NCI-H1930 (cell line): ENCODE measurements around the gene ASIC4.

ENCODE experiments used
- DNase-seq, 2 experiments: peaks; one replicate each; lab custom pipeline; 2025; lab: John Stamatoyannopoulos, UW

Gene ASIC4

DNA sequence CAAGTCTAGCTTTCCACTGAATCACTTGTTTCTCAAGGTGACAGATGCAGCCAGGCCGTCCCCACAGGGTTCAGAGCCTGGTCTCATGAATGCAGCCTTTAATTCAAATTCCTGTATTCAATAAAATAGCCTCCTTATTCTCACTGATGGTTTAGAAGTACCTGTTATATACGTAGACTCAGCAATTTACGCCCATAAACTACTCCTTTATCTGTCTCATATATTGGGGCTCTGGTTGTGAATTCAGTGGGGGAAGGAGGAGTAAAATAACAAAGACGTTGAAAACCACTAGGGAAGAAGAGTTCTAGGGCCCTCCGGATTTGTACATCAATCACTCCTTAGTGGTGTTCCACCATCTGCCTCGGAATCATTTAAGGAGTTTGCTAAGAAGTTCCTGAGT is 55.4 kb downstream of the ASIC4 start:
- DNase-seq: no peak

DNA sequence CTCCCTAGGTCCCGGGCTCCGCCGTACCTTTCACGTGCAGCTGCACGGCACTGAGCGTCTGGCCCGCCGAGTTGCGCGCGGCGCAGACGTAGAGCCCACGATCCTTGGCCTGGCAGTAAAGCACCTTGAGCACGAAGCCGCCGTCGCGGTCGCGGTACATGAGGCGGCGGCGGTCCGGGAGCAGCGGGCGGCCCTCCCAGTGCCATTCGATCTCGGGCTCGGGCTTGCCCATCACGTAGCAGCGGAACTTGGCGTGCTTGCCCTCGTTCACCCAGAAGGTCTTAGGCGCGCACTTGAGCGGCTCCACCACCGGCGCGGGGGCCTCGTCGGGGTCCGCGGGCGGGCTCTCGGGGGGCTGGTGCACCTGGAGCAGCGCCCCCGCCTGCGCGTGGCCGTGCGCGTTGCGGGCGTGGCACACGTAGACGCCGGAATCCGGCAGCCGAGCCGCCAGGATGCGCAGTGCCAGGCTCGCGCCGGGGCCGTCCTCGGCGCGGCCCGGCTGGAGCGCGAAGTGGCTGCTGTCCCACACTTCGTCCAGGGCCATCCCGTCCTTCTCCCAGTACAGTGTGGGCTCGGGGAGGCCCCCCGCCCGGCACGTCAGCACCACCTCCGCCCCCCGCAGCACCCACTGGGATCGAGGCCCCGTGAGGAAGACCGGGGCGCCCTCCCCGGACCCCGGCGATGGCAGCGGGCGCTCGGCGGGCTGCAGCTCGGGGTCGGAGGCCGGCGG is 56.1 kb downstream of the ASIC4 start:
- DNase-seq: peak; percentile 28 to 50

DNA sequence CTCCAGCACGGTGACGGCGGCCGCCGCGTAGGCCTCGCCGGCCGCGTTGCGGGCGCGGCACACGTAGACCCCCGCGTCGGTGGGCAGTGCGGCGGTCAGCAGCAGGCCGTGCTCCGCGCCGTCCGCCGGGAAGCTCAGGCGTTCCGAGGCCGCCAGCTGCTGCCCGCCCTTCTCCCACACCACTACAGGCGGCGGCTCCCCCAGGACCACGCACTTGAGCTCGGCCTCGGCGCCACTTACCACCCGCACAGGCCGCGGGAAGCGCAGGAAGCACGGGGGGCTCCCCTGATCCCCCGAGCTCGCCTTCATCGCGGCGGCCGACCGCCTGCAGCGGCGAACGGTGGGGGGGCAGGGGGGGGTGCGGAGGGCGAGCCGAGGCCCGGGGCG is 56.6 kb downstream of the ASIC4 start:
- DNase-seq: no peak

DNA sequence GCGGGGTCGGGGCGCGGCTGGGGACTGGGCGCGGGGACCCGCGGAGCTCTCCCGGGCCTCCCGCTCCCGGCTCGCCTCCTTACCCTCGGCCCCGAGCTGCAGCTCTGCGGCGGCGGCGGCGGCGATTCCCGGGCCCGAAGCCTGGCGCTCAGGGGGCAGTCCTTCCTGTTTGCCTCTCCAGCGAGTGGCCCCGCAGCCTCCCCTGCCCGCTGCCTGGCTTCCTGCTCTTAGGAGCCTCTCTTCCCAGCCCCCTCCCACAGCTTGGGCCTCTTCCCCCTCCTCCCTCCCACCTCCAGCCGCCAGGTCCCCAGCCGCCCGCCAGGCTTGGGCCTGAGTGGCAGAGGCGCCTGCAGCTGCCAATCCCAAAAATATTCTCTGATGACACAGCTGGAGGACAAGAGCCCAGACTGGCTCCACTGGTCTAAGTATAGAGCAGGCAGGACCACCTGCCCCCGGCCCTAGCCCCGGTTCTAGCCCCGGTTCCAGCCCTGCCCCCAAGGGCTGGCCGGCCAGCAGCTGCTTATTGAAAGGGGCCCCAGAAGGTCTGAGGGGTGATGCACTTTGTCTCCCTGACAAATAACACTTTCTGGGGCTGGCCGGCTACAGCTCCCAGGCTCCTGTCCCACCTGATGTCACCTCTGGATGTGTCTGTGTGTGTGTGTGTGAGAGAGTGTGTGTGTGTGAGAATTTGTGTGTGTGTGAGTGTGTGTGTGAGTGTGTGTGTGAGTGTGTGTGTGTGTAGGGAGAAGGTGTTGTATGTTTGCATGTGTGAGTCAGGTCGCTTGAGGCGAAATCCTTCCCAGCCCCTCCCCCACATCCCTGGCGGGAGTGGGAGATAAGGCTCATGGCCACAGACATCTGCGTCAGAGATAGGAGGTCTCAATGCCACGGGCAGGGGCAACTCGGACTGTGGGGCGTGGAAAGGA is 57.3 kb downstream of the ASIC4 start, which contains the start of gene OBSL1:
OBSL1 (minus strand) TSS at position 229 of the 926 bp plus-strand sequence. CDS start 307 bp downstream, outside the sequence.
- DNase-seq: peak; percentile 25 to 49

DNA sequence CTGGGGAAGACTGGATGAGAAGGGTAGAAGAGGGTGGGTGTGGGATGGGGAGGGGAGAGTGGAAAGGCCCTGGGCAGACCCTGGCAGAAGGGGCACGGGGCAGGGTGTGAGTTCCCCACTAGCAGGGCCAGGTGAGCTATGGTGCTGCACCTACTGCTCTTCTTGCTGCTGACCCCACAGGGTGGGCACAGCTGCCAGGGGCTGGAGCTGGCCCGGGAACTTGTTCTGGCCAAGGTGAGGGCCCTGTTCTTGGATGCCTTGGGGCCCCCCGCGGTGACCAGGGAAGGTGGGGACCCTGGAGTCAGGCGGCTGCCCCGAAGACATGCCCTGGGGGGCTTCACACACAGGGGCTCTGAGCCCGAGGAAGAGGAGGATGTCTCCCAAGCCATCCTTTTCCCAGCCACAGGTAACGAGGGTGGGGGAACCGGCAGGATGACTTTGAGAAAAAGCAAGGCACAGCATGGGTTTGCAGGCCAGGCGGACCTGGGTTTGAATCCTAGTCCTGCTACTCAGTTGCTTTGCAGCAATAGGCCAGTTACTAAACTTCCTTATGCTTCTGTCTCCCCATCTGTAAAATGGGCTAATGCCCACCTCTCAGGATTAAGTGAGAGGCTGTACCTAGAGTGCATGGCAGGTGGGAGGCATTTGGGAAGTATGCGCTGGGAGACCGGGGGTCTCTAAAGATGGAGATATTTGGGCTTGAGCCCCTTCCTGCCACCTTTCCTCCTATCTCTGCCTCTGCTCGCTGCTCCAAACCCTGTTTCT is 58.1 kb downstream of the ASIC4 start, which contains the start of gene INHA:
INHA (plus strand) TSS at position 74 of the 765 bp plus-strand sequence; CDS start at position 139, 65 bp downstream.
- DNase-seq: no peak

DNA sequence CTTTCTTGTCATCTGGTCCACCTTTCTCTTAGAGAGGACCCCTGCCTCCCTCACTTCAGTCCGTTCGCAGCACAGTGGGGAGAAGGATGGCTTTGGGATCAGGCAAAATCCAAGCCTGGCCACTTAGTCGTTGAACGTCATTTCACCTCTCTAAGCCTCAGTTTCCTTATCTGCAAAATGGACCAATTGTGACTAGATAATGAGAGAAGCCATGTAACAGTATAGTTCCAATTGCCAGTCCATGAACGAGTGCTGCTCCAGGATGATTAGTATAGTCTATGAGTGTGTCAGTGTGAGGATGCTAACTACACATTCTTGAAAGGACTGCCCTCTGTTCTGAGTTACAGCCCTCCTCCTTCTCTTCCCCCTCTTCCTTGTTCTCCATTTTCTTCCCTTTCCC is 58.9 kb downstream of the ASIC4 start:
- DNase-seq: no peak

DNA sequence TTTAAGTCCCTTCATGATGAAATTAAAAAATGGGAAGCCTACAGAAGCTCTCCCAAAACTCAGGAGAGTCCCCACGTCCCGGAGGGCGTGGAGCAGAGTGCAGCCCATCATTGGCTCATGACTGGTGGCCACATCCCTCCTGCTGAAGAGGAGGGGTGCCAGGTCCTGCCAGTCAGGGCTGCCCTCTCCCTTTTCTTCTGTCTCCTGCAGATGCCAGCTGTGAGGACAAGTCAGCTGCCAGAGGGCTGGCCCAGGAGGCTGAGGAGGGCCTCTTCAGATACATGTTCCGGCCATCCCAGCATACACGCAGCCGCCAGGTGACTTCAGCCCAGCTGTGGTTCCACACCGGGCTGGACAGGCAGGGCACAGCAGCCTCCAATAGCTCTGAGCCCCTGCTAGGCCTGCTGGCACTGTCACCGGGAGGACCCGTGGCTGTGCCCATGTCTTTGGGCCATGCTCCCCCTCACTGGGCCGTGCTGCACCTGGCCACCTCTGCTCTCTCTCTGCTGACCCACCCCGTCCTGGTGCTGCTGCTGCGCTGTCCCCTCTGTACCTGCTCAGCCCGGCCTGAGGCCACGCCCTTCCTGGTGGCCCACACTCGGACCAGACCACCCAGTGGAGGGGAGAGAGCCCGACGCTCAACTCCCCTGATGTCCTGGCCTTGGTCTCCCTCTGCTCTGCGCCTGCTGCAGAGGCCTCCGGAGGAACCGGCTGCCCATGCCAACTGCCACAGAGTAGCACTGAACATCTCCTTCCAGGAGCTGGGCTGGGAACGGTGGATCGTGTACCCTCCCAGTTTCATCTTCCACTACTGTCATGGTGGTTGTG is 60.4 kb downstream of the ASIC4 start:
- no peak for DNase-seq

DNA sequence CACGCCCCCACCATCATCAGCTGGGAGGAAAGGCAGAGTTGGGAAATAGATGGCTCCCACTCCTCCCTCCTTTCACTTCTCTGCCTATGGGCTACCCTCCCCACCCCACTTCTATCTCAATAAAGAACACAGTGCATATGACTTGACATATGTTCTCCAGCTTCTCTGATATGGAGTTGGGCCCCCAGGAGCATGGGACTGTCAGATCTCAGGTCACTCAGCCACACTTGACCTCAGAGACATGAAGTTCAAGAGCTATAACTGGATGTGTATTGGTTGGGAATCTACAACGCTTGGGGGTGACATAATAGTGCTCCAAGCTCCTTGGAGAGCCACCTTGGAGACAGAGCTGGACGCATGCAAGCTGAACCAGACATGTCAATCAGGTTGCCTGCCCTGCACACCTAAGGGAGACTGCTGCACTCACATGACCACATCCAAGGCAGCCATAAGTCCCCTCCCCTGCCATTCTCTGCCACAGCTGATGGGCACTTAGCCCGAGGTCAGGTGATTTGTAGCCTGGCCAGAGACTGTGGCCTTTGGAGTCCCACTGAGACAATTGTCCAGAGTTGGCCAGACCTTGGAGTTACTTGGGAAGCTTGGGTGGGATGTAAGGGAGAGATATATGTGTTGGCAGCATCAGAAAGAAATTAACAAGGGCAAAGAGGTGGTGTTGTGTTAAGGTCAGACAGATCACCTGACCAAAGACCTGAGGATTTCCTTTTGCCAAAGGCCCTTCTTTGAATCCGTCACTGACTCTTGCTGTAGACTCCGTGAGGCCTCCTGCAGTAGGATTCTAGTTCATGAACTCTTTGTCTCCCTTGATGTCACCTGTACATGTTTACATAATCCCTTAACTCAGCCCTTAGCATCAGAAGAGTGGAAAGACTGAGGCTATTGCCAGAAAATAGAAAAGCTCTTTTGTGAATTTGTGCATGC is 61.6 kb downstream of the ASIC4 start:
- DNase-seq: no peak

DNA sequence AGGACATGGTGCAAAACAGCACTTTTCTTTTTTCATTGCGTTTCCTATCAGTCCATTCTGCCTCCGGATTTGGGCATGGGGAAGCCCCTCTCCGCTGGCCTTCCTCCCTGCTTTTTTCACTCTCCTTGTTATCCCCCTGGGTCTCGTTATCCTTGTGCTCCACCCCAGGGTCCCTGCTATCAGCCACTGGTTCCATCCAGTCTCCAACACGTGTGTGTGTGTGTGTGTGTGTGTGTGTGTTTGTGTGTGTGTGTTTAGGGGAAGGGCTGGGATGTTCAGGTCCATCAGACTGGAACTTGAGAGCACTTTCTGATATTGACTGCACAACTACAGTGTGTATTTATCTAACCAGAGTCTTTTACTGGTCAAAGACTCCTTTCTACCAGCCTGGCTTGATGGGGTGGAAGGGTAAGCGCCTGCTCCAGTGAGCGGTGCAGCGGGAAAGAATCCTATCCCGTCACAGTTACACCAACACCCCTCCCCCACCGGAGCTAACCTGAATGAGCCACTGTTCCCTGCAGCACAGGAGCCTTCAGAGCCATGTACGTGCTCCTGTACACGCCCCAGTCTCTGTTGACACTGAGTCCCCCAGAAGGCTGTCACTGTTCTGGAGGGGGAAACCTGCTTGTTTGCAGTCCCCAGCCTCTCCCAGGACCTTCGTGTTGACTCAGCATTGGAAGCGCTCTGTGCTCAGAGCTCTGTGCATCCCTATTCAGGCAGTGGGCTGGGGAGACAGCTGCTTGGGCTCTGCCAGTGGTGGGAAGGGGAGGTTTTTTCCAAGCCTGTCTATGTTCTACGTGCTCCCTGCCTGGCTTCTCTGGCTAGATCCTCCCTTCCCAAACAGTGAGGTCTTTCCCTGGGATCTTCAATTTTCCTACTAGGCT is 62.5 kb downstream of the ASIC4 start:
- DNase-seq: peak in 1 of 2 experiments; percentile 54

DNA sequence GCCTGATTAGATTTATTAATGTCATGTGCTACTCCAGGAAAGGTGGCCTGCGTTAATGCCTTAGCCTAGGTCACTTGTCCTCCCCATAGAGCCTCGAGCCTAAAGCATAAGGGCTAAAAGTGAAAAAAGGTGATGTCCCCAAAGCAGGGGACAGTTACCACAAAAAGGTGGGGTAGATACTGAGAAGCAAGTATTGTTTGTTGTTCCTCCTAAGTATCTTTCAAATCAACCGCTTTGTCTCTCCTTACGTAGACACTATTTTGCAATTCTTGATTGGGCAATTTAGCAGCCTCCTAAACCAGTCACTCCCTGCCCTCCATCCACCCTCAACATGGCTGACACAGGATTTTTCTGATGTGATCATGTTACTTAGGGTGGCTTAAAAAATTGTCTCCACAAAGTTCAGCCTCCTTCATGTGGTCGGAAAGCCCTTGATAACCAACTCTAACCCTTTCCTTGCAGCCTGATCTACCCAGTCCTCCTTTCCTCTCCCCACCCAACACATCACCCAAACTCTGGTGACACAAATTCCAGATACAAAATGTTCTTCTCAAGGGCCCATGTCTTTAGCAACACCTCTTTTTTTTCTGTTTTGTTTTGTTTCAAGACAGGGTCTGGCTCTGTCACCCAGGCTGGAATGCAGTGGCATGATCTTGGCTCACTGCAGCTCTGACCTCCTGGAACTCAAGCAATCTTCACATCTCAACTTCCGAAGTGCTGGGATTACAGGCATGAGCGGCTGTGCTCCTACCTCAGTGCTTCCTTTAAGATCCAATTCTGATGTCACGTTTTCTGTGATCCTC is 64.7 kb downstream of the ASIC4 start:
- no peak for DNase-seq

DNA sequence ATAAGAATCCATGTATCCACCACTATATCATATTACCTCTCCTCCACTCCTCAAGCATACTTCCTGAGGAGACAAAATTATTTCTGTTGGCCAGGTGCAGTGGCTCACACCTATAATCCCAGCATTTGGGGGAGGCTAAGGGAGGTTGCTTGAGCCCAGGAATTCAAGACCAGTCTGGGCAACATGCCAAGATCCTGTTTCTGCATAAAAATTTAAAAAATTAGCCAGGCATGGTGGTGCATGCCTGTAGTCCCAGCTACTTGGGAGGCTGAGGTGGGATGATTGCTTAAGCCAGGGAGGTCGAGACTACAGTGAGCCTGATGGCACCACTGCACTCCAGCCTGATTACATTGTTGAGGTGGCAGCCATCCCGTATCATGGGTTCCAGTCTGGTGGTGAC is 67.1 kb downstream of the ASIC4 start:
- DNase-seq: no peak
